WTC11 (cell line): Measurements from ENCODE around the gene TMEM128.
A peak's percentile ranks its signal among the peaks of the same experiment; 100 is the strongest.

Experiments used
- CREM ChIP-seq: sonication (generic); formaldehyde crosslinking; IDR thresholded peaks from 2 replicates; pipeline ENCODE4 v1.8.1; 2022; ENCODE audit warnings: mild to moderate bottlenecking, missing genetic modification reagents, moderate library complexity
- CTCF ChIP-seq: fragments of 200-600 bp; IDR thresholded peaks from 2 replicates; pipeline ENCODE4 v1.8.0; 2022; ENCODE audit warnings: antibody characterized with exemption
- ESRRA ChIP-seq: sonication (generic); formaldehyde crosslinking; IDR thresholded peaks from 2 replicates; pipeline ENCODE4 v1.8.1; 2022; ENCODE audit warnings: mild to moderate bottlenecking, missing genetic modification reagents, borderline replicate concordance
- FOXJ3 ChIP-seq: sonication (generic); formaldehyde crosslinking; IDR thresholded peaks from 2 replicates; pipeline ENCODE4 v1.9.0; 2021; ENCODE audit warnings: missing genetic modification reagents, mild to moderate bottlenecking, borderline replicate concordance
- IRF2 ChIP-seq: sonication (generic); formaldehyde crosslinking; IDR thresholded peaks from 2 replicates; pipeline ENCODE4 v1.8.0; 2022; ENCODE audit warnings: low read depth, missing genetic modification reagents, borderline replicate concordance
- NFE2L1 ChIP-seq: sonication (generic); formaldehyde crosslinking; IDR thresholded peaks from 2 replicates; pipeline ENCODE4 v1.8.1; 2023; ENCODE audit warnings: missing genetic modification reagents
- NFYB ChIP-seq: sonication (generic); formaldehyde crosslinking; conservative IDR thresholded peaks from 2 replicates; pipeline ENCODE4 v1.8.0; 2022; ENCODE audit warnings: low read depth, missing genetic modification reagents
- NR3C1 ChIP-seq: sonication (generic); formaldehyde crosslinking; conservative IDR thresholded peaks from 2 replicates; pipeline ENCODE4 v1.8.1; 2023; ENCODE audit warnings: low read depth, mild to moderate bottlenecking, missing genetic modification reagents
- PREB ChIP-seq: sonication (generic); formaldehyde crosslinking; IDR thresholded peaks from 2 replicates; pipeline ENCODE4 v1.8.1; 2022; ENCODE audit warnings: mild to moderate bottlenecking, missing genetic modification reagents, moderate library complexity, borderline replicate concordance
- SMAD4 ChIP-seq: sonication (generic); formaldehyde crosslinking; IDR thresholded peaks from 2 replicates; pipeline ENCODE4 v1.8.0; 2022; ENCODE audit warnings: mild to moderate bottlenecking, missing genetic modification reagents
- ZNF138 ChIP-seq: sonication (generic); formaldehyde crosslinking; conservative IDR thresholded peaks from 2 replicates; pipeline ENCODE4 v1.8.1; 2022; ENCODE audit warnings: mild to moderate bottlenecking, moderate library complexity, missing genetic modification reagents
- ZNF512 ChIP-seq: sonication (generic); formaldehyde crosslinking; IDR thresholded peaks from 2 replicates; pipeline ENCODE4 v1.8.1; 2022; ENCODE audit warnings: missing genetic modification reagents, borderline replicate concordance
- TF ChIP-seq, protein P1 (sequence below): sonication (generic); formaldehyde crosslinking; IDR thresholded peaks from 2 replicates; pipeline ENCODE4 v1.8.0; 2022; ENCODE audit warnings: mild to moderate bottlenecking, missing genetic modification reagents

DNA sequence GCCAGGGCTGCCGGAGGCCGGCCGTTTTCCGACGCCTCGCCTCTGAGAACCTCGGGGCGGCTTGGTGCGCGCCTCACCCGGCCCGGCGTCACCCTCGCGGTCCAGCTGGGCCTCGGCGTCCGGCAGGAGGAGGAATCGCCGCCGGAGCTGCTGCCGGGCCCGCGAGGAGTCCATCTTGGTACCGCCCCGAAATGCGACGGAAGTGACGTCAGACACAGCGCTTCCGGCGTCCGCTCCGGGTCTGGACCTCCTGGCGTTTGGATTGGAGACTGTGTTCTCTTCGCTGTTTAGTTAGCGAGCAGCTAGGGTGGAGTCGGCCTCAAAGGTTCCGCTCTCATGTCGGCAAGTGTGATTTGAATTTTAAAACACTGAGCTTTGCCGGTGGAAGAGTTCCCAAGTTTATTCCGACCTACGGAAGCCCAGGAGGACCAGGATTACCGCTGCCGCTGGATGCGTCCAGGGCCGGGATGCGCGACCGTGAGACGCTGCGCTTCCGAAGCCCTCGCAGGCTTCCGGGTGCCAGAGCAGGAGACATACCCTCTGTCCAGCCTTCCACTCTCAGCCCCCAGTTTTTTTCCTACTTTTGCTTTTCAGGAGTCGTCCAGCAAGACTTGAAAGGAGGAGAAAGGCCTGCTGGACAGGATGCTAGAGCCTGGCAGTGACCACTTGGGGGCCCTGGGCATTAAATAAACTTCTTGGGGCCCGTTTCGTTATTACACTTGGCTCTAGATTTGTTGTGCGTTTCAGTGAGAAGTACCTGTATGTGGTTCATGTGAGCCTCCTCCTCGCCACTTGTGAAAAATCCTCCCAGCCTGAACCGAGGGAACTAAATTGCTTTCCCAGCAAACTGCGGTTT is at the start of gene TMEM128:
- TF ChIP-seq IRF2 (CRISPR knock-in tag): no peak
- no peak for TF ChIP-seq CTCF
- TF ChIP-seq ESRRA: no peak; the same call in 1 of the 2 replicates
- TF ChIP-seq NFE2L1 (CRISPR knock-in tag): 0 out of 2 replicates have a peak, but pooled peaks have one; percentile 51
- TF ChIP-seq PREB (CRISPR knock-in tag): no peak
- TF ChIP-seq ZNF512 (CRISPR knock-in tag): no peak
- TF ChIP-seq SMAD4 (CRISPR knock-in tag): no peak
- TF ChIP-seq, protein P1, sequence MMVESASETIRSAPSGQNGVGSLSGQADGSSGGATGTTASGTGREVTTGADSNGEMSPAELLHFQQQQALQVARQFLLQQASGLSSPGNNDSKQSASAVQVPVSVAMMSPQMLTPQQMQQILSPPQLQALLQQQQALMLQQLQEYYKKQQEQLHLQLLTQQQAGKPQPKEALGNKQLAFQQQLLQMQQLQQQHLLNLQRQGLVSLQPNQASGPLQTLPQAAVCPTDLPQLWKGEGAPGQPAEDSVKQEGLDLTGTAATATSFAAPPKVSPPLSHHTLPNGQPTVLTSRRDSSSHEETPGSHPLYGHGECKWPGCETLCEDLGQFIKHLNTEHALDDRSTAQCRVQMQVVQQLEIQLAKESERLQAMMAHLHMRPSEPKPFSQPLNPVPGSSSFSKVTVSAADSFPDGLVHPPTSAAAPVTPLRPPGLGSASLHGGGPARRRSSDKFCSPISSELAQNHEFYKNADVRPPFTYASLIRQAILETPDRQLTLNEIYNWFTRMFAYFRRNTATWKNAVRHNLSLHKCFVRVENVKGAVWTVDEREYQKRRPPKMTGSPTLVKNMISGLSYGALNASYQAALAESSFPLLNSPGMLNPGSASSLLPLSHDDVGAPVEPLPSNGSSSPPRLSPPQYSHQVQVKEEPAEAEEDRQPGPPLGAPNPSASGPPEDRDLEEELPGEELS (CRISPR knock-in tag): no peak
- TF ChIP-seq ZNF138: no peak
- TF ChIP-seq NR3C1: no peak
- peak; percentile 96 for TF ChIP-seq CREM (CRISPR knock-in tag)
- TF ChIP-seq NFYB: 0 out of 2 replicates have a peak, but pooled peaks have one; percentile 24
- TF ChIP-seq FOXJ3 (CRISPR knock-in tag): no peak
